ENCODE measurements around the gene PDE7B.

PDE7B gene

GRCh38 chr6:135983093-135983492 lies 131.6 kb downstream of the PDE7B start:
- no peak for DNase-seq (ENCODE audit: low spot score)

GRCh38 chr6:135983718-135984343 lies 132.3 kb downstream of the PDE7B start:
- H3K4me3 Mint-ChIP-seq: no peak overlapping the region
- no peaks in the 10 kb centered on the region for H3K27me3 Mint-ChIP-seq (ENCODE audit: low read depth)
- no peaks in the 10 kb centered on the region for H3K4me1 Mint-ChIP-seq (ENCODE audit: low read depth)
- peaks cover 8% of the 10 kb centered on the region for H3K36me3 Mint-ChIP-seq (ENCODE audit: low read depth)
- no peak for DNase-seq (ENCODE audit: low spot score)
- H3K27ac Mint-ChIP-seq: no peak overlapping the region
- peaks cover 3% of the 10 kb centered on the region for H3K9me3 Mint-ChIP-seq

More at GRCh38 chr6:135983093-135983492, 131.6 kb downstream of the PDE7B start:
- Mint-ChIP-seq H3K27ac (no peak overlapping the region), H3K9me3 (peaks cover 3% of the 10 kb centered on the region), H3K27me3 (ENCODE audit: low read depth) (no peaks in the 10 kb centered on the region), H3K4me1 (ENCODE audit: low read depth) (no peaks in the 10 kb centered on the region), H3K4me3 (no peak overlapping the region), H3K36me3 (ENCODE audit: low read depth) (peaks cover 7% of the 10 kb centered on the region)

- no peak overlapping the region for H3K4me3 Mint-ChIP-seq
- H3K27me3 Mint-ChIP-seq (ENCODE audit: low read depth): no peaks in the 10 kb centered on the region
- H3K4me1 Mint-ChIP-seq (ENCODE audit: low read depth): no peaks in the 10 kb centered on the region
- H3K36me3 Mint-ChIP-seq (ENCODE audit: low read depth): peaks cover 4% of the 10 kb centered on the region
- H3K9me3 Mint-ChIP-seq: peaks cover 2% of the 10 kb centered on the region
- no peak for DNase-seq (ENCODE audit: low spot score)
- H3K27ac Mint-ChIP-seq: no peak overlapping the region
Measured at GRCh38 chr6:135985471-135985870, 134.0 kb downstream of the PDE7B start.

GRCh38 chr6:135987226-135987625 lies 135.7 kb downstream of the PDE7B start:
- peaks cover 7% of the 10 kb centered on the region for H3K36me3 Mint-ChIP-seq (ENCODE audit: low read depth)
- H3K4me3 Mint-ChIP-seq: no peak overlapping the region
- no peak overlapping the region for H3K27ac Mint-ChIP-seq
- DNase-seq (ENCODE audit: low spot score): no peak
- no peaks in the 10 kb centered on the region for H3K27me3 Mint-ChIP-seq (ENCODE audit: low read depth)
- H3K4me1 Mint-ChIP-seq (ENCODE audit: low read depth): no peaks in the 10 kb centered on the region
- H3K9me3 Mint-ChIP-seq: peaks cover 6% of the 10 kb centered on the region

GRCh38 chr6:135990439-135990838 lies 138.9 kb downstream of the PDE7B start:
- Mint-ChIP-seq H3K27ac (no peak overlapping the region), H3K27me3 (ENCODE audit: low read depth) (no peaks in the 10 kb centered on the region), H3K4me3 (no peak overlapping the region), H3K9me3 (peaks cover 6% of the 10 kb centered on the region), H3K4me1 (ENCODE audit: low read depth) (peaks cover 3% of the 10 kb centered on the region), H3K36me3 (ENCODE audit: low read depth) (peaks cover 8% of the 10 kb centered on the region)
- no peak for DNase-seq (ENCODE audit: low spot score)

GRCh38 chr6:135990855-135991464 lies 139.5 kb downstream of the PDE7B start:
- H3K4me1 Mint-ChIP-seq (ENCODE audit: low read depth): peaks cover 3% of the 10 kb centered on the region
- peaks cover 6% of the 10 kb centered on the region for H3K9me3 Mint-ChIP-seq
- no peak for DNase-seq (ENCODE audit: low spot score)
- no peak overlapping the region for H3K4me3 Mint-ChIP-seq
- no peak overlapping the region for H3K27ac Mint-ChIP-seq
- H3K36me3 Mint-ChIP-seq (ENCODE audit: low read depth): peaks cover 8% of the 10 kb centered on the region
- H3K27me3 Mint-ChIP-seq (ENCODE audit: low read depth): no peaks in the 10 kb centered on the region

GRCh38 chr6:135992739-135993138 lies 141.2 kb downstream of the PDE7B start:
- H3K4me3 Mint-ChIP-seq: no peak overlapping the region
- H3K9me3 Mint-ChIP-seq: peaks cover 8% of the 10 kb centered on the region
- H3K27ac Mint-ChIP-seq: no peak overlapping the region
- DNase-seq (ENCODE audit: low spot score): no peak
- H3K36me3 Mint-ChIP-seq (ENCODE audit: low read depth): peaks cover 8% of the 10 kb centered on the region
- H3K27me3 Mint-ChIP-seq (ENCODE audit: low read depth): no peaks in the 10 kb centered on the region
- H3K4me1 Mint-ChIP-seq (ENCODE audit: low read depth): peaks cover 3% of the 10 kb centered on the region

GRCh38 chr6:135993361-135993760 lies 141.9 kb downstream of the PDE7B start:
- peaks cover 10% of the 10 kb centered on the region for H3K9me3 Mint-ChIP-seq
- no peak overlapping the region for H3K27ac Mint-ChIP-seq
- no peaks in the 10 kb centered on the region for H3K27me3 Mint-ChIP-seq (ENCODE audit: low read depth)
- peaks cover 3% of the 10 kb centered on the region for H3K4me1 Mint-ChIP-seq (ENCODE audit: low read depth)
- DNase-seq (ENCODE audit: low spot score): no peak
- H3K36me3 Mint-ChIP-seq (ENCODE audit: low read depth): peaks cover 8% of the 10 kb centered on the region
- H3K4me3 Mint-ChIP-seq: no peak overlapping the region

GRCh38 chr6:135994857-135995544 lies 143.5 kb downstream of the PDE7B start:
- Mint-ChIP-seq H3K27ac (no peak overlapping the region), H3K4me1 (ENCODE audit: low read depth) (peaks cover 3% of the 10 kb centered on the region), H3K36me3 (ENCODE audit: low read depth) (peaks cover 6% of the 10 kb centered on the region), H3K27me3 (ENCODE audit: low read depth) (no peaks in the 10 kb centered on the region), H3K9me3 (peaks cover 20% of the 10 kb centered on the region), H3K4me3 (no peak overlapping the region)
- DNase-seq (ENCODE audit: low spot score): no peak

GRCh38 chr6:135995545-135995898 lies 144.0 kb downstream of the PDE7B start:
- H3K9me3 Mint-ChIP-seq: peaks cover 23% of the 10 kb centered on the region
- H3K4me1 Mint-ChIP-seq (ENCODE audit: low read depth): peaks cover 3% of the 10 kb centered on the region
- peaks cover 8% of the 10 kb centered on the region for H3K36me3 Mint-ChIP-seq (ENCODE audit: low read depth)
- no peak overlapping the region for H3K27ac Mint-ChIP-seq
- no peak for DNase-seq (ENCODE audit: low spot score)
- H3K4me3 Mint-ChIP-seq: no peak overlapping the region
- no peaks in the 10 kb centered on the region for H3K27me3 Mint-ChIP-seq (ENCODE audit: low read depth)

- Mint-ChIP-seq H3K4me1 (ENCODE audit: low read depth) (peaks cover 3% of the 10 kb centered on the region), H3K27me3 (ENCODE audit: low read depth) (no peaks in the 10 kb centered on the region), H3K27ac (no peak overlapping the region), H3K36me3 (ENCODE audit: low read depth) (peaks cover 8% of the 10 kb centered on the region), H3K9me3 (peaks cover 21% of the 10 kb centered on the region), H3K4me3 (no peak overlapping the region)
- DNase-seq (ENCODE audit: low spot score): no peak
Measured at GRCh38 chr6:135996668-135997067, 145.2 kb downstream of the PDE7B start.

GRCh38 chr6:135999393-135999792 lies 147.9 kb downstream of the PDE7B start:
- Mint-ChIP-seq H3K27ac (no peak overlapping the region), H3K36me3 (ENCODE audit: low read depth) (peaks cover 8% of the 10 kb centered on the region), H3K9me3 (peaks cover 21% of the 10 kb centered on the region), H3K27me3 (ENCODE audit: low read depth) (no peaks in the 10 kb centered on the region), H3K4me1 (ENCODE audit: low read depth) (peaks cover 3% of the 10 kb centered on the region), H3K4me3 (no peak overlapping the region)
- no peak for DNase-seq (ENCODE audit: low spot score)

- Mint-ChIP-seq H3K4me1 (ENCODE audit: low read depth) (no peaks in the 10 kb centered on the region), H3K36me3 (ENCODE audit: low read depth) (no peaks in the 10 kb centered on the region), H3K27ac (no peak overlapping the region), H3K4me3 (no peak overlapping the region), H3K27me3 (ENCODE audit: low read depth) (no peaks in the 10 kb centered on the region), H3K9me3 (peaks cover 28% of the 10 kb centered on the region)
- no peak for DNase-seq (ENCODE audit: low spot score)
Measured at GRCh38 chr6:136007345-136007744, 155.8 kb downstream of the PDE7B start.

- Mint-ChIP-seq H3K9me3 (peaks cover 20% of the 10 kb centered on the region), H3K27me3 (ENCODE audit: low read depth) (no peaks in the 10 kb centered on the region), H3K36me3 (ENCODE audit: low read depth) (peaks cover 3% of the 10 kb centered on the region), H3K4me1 (ENCODE audit: low read depth) (no peaks in the 10 kb centered on the region), H3K27ac (no peak overlapping the region), H3K4me3 (no peak overlapping the region)
- DNase-seq (ENCODE audit: low spot score): no peak
Measured at GRCh38 chr6:136011475-136011874, 160.0 kb downstream of the PDE7B start.

Data from T-helper 2 cell treated with Interferon-gamma antibody and Interleukin-4, amounts not matched to agents 5 μg/mL and 100 μg/mL, for 36 hours (primary cell).